ENCODE measurements around the gene SEMA3D.

- TF ChIP-seq CTCF (conservative IDR thresholded peaks at IDR 0.05; ENCODE audit: low read depth, low read length) (no peak), EZH2 (IDR thresholded peaks at IDR 0.05; ENCODE audit: borderline replicate concordance, low read depth, low read length, poor library complexity, severe bottlenecking) (no peak)
These were observed 26.6 kb upstream of the SEMA3D start for GRCh38 chr7:85213500-85213899.

Data from A673 (cell line).